ENCODE data around the gene KRTAP22-2. TPM values are rescaled to one million over a fixed set of nuclear protein-coding genes. Genes with fewer than 3 reads are reported as not detected.

Gene KRTAP22-2
- total RNA-seq, 8 experiments from 2014 or later = not detected

DNA sequence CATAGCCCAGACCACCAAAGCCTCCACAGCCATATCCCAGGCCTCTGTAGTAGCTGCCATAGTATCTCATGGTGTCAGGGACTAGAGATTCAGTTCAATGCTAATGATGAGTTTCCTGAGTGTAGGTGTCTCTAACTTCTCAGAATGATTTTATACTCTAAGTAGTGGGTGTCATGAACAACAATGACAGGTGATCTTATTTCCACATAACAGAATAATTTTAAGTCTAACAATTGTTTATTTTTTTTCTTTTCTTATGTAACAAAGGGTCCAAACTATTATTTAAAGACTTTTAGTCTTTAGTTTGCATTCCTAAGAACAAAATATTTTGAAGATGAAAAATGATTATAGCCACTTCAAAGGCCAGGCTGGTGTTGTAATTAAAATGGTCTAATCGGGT lies 48.4 kb downstream of the KRTAP22-2 start, which contains the start of gene KRTAP19-6:
Gene KRTAP19-6, minus strand, starts transcription at position 101 of the 400 bp plus-strand sequence. Its CDS starts 31 bp downstream, at position 70.
- no peak within 1 kb of the TSS for H3K27ac ChIP-seq
- in situ Hi-C loops (cut with MboI; ENCODE audit: low pct_unique_long_range_greater_than_20kb in 2 of 9, low sequenced_read_pairs in 9 of 9, unreplicated experiment in 9 of 9) = no loop called here
- WGBS, 10 experiments = 0 to 86% (median 55%) methylated on average over 1 of the region's 1 CpG; no CpG with 5 or more reads in 2 of the 10 experiments
- no peaks in the 10 kb centered on the region for H3K4me1 ChIP-seq (replicated peaks in 1 of 2)
- no peak for ATAC-seq (replicated peaks in 6 of 8)
- no peak within 1 kb of the TSS for H3K4me3 ChIP-seq

Other genes with a start within 250 kb of the KRTAP22-2 start
- not detected for gene KRTAP23-1, start 241.8 kb downstream of the KRTAP22-2 start, total RNA-seq
- gene KRTAP13-2, start 218.1 kb downstream of the KRTAP22-2 start, total RNA-seq = under 1 TPM in 1 of 8 experiments, not detected in 7; 0.29 TPM
- gene KRTAP13-1, start 194.4 kb downstream of the KRTAP22-2 start, total RNA-seq = not detected
- not detected for gene KRTAP13-3, start 164.5 kb downstream of the KRTAP22-2 start, total RNA-seq
- under 1 TPM in 4 of 8 experiments, not detected in 4; 0.36 to 0.87 (median 0.62) TPM for gene KRTAP13-4, start 160.2 kb downstream of the KRTAP22-2 start, total RNA-seq
- under 1 TPM in 1 of 8 experiments, not detected in 7; 0.71 TPM for gene KRTAP15-1, start 150.1 kb downstream of the KRTAP22-2 start, total RNA-seq
- gene KRTAP19-1, start 110.0 kb downstream of the KRTAP22-2 start, total RNA-seq = under 1 TPM in 1 of 8 experiments, not detected in 7; 0.76 TPM
- not detected for gene KRTAP19-2, start 103.0 kb downstream of the KRTAP22-2 start, total RNA-seq
- not detected for gene KRTAP19-3, start 98.4 kb downstream of the KRTAP22-2 start, total RNA-seq
- not detected for gene KRTAP19-4, start 93.2 kb downstream of the KRTAP22-2 start, total RNA-seq
- gene KRTAP19-5, start 88.3 kb downstream of the KRTAP22-2 start, total RNA-seq = not detected
- gene KRTAP19-6, start 48.5 kb downstream of the KRTAP22-2 start, total RNA-seq = not detected
- not detected for gene KRTAP19-7, start 29.1 kb downstream of the KRTAP22-2 start, total RNA-seq
- gene KRTAP6-3, start 2.0 kb upstream of the KRTAP22-2 start, total RNA-seq = not detected
- not detected for gene KRTAP6-2, start 8.5 kb upstream of the KRTAP22-2 start, total RNA-seq
- gene KRTAP22-1, start 10.7 kb upstream of the KRTAP22-2 start, total RNA-seq = not detected
- gene KRTAP6-1, start 23.5 kb upstream of the KRTAP22-2 start, total RNA-seq = not detected
- gene KRTAP20-1, start 26.0 kb upstream of the KRTAP22-2 start, total RNA-seq = not detected
- gene KRTAP20-4, start 30.2 kb upstream of the KRTAP22-2 start, total RNA-seq = not detected
- not detected for gene KRTAP20-2, start 44.8 kb upstream of the KRTAP22-2 start, total RNA-seq
- not detected for gene KRTAP20-3, start 52.5 kb upstream of the KRTAP22-2 start, total RNA-seq
- not detected for gene KRTAP21-3, start 128.4 kb upstream of the KRTAP22-2 start, total RNA-seq
- gene KRTAP21-2, start 156.9 kb upstream of the KRTAP22-2 start, total RNA-seq = not detected
- gene KRTAP21-1, start 165.0 kb upstream of the KRTAP22-2 start, total RNA-seq = not detected
- under 1 TPM in 1 of 8 experiments, not detected in 7; 0.71 TPM for gene KRTAP8-1, start 222.9 kb upstream of the KRTAP22-2 start, total RNA-seq
- under 1 TPM in 2 of 8 experiments, not detected in 6; 0.47 to 0.71 TPM for gene KRTAP7-1, start 239.4 kb upstream of the KRTAP22-2 start, total RNA-seq

All from motor neuron (in vitro differentiated cells).